Keratinocyte (primary cell): Measurements from ENCODE around the gene GTF2H2C.

Experiments
- EZH2 ChIP-seq: IDR thresholded peaks from one replicate; pipeline ENCODE4 v1.6.1; 2012; ENCODE audit warnings: inconsistent platforms, mild to moderate bottlenecking, low read length, moderate library complexity
- TF ChIP-seq, protein P1 (sequence below), 3 experiments: IDR thresholded peaks in 1 of 3; conservative IDR thresholded peaks in 1 of 3; optimal IDR thresholded peaks in 1 of 3; 2 replicates in 2 of 3; 3 replicates in 1 of 3; pipeline versions ENCODE3 to v1.5.1; 2011; ENCODE audit warnings: low read length in 3 of 3, mild to moderate bottlenecking in 3 of 3, moderate library complexity in 2 of 3, control low read depth in 1 of 3, inconsistent platforms in 1 of 3; ENCODE audit not compliant: insufficient read depth in 2 of 3; ENCODE audit errors: extremely low read depth in 1 of 3

- TF ChIP-seq, protein P1, sequence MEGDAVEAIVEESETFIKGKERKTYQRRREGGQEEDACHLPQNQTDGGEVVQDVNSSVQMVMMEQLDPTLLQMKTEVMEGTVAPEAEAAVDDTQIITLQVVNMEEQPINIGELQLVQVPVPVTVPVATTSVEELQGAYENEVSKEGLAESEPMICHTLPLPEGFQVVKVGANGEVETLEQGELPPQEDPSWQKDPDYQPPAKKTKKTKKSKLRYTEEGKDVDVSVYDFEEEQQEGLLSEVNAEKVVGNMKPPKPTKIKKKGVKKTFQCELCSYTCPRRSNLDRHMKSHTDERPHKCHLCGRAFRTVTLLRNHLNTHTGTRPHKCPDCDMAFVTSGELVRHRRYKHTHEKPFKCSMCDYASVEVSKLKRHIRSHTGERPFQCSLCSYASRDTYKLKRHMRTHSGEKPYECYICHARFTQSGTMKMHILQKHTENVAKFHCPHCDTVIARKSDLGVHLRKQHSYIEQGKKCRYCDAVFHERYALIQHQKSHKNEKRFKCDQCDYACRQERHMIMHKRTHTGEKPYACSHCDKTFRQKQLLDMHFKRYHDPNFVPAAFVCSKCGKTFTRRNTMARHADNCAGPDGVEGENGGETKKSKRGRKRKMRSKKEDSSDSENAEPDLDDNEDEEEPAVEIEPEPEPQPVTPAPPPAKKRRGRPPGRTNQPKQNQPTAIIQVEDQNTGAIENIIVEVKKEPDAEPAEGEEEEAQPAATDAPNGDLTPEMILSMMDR (optimal IDR thresholded peaks at IDR 0.05 in 1 of 3, IDR thresholded peaks at IDR 0.05 in 1 of 3, conservative IDR thresholded peaks at IDR 0.05 in 1 of 3; ENCODE audit: extremely low read depth in 1 of 3, insufficient read depth in 2 of 3, low read length in 3 of 3), result no peak
- TF ChIP-seq EZH2, result no peak
Observed at GRCh38 chr5:69525490-69525889, 34.5 kb upstream of the GTF2H2C start.
